A549 treated with RU486 at 1 μM for 4 hours (cell line): ENCODE results near the gene TRIM13. TPM values are rescaled to one million over a fixed set of nuclear protein-coding genes. Genes with fewer than 3 reads are reported as not detected.

Experiments
- total RNA-seq: library from RNA; stranded (reverse); fragments of 200-300 nt; extraction: Qiagen RNA extraction; gene quantifications from 5 replicates; pipeline ENCODE4 v1.2.3, GENCODE V29; 2022; ENCODE audit warnings: low read depth

TRIM13 gene, protein sequence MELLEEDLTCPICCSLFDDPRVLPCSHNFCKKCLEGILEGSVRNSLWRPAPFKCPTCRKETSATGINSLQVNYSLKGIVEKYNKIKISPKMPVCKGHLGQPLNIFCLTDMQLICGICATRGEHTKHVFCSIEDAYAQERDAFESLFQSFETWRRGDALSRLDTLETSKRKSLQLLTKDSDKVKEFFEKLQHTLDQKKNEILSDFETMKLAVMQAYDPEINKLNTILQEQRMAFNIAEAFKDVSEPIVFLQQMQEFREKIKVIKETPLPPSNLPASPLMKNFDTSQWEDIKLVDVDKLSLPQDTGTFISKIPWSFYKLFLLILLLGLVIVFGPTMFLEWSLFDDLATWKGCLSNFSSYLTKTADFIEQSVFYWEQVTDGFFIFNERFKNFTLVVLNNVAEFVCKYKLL
- total RNA-seq: 12.4 to 16.3 TPM (median 13.6 TPM) in 5 replicates

DNA sequence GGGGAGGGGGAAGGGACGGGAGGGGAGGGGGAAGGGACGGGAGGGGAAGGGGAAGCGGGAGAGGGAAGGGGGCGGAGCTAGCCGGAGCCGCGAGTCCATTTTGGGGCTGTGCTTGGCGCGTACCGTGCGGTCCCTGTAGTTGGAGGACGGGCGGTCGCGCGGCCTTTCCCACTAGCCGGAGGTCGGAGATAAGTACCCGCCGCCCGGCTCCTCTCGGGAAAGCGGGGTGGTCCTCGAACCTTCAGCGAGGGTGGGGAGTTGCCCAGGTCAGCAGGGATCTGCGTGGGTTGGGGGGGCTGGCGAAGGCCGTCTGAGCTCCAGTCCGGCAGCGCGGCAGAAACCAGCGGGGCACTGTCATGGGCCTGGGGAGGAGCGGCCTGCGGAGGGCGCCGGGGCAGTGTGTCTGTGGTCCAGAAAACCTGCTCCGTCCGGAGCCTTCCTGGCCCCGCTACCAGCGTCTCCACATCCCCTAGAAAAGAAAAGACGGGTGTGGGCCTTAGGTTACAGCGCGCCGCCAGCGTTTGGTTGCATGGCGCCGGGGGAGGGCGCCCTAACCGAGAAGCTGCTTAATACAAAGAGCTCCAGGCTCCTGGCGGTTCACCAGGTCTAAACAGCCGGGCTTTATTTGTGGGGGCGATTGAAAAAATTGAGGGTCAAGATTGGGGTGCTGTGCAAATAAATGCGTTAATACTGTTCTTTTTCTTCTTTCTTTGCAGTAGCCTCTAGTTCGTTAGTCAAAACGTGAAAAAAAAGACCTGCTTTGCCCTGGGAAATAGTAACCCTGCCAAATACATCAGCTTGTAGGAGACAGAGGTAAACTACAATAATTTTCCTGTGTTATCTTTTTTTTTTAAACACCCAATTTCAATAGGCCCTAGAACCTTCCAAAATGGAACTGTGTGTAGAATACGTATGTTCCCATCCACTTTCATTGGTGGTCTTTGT is at the start of gene TRIM13:
TSS of gene TRIM13 (plus strand) at position 92 of the 945 bp plus-strand sequence. CDS start 14,899 bp downstream, outside the sequence.

DNA sequence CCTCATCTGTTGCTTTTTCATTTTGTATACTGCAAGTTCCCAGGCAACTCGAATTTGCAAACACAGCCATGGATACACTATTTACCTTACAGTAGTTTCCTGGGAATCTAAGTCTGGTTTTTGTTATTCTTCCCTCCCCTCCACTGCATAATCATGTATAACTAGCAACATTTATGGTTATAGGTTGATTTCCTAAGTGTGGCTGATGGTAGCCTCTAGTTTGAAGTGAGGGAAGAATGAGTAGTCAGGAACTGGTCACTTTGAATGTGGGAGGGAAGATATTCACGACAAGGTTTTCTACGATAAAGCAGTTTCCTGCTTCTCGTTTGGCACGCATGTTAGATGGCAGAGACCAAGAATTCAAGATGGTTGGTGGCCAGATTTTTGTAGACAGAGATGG is 18.4 kb downstream of the TRIM13 start, which contains the start of gene KCNRG:
TSS of gene KCNRG (plus strand) at position 187 of the 400 bp plus-strand sequence. CDS start at position 237, 50 bp downstream.

Other genes with a start within 250 kb of the TRIM13 start
- gene KPNA3, start 204.4 kb upstream of the TRIM13 start, total RNA-seq: 12.5 to 29.4 TPM (median 27.0 TPM) in 5 replicates
- gene SPRYD7, start 60.7 kb upstream of the TRIM13 start, total RNA-seq: 6.3 to 10.4 TPM (median 9.3 TPM) in 5 replicates
- gene KCNRG, start 18.4 kb downstream of the TRIM13 start, total RNA-seq: 0.24 to 0.89 TPM (median 0.47 TPM) in 5 replicates